ENCODE data around the gene CTSZ.

Gene CTSZ

DNA sequence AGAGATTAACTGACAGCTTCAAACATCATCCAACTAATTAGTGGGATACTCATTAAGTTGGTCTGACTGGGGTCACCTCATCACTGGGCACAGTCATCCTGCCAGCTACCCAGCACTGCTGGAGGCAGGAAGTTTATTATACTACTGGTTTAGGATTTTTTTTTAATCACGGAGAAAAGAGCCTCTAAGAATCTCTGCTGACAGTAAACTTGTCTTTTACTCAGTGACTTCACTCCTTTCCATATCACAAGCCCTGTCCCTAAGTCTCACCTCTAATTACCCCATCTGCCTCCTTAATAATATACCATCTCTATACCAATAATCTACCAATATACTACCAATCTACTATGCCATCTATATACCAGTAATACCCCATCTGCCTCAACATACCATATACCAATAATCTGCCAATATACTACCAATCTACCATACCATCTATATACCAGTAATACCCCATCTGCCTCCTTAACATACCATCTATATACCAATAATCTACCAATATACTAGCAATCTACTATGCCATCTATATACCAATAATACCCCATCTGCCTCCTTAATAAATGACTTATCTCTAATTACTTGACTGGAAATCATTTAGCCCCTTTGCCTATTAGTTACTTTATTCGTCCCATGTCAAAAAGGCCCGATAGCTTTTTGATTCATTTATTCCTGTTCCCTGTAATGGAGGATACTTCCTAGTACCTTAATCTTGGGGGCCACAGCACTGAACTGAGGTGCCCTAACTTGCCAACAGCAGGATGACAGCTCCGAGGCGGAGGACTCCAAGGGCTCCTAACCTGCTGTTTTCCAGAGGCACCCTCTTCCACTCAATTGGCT, 20.1 kb upstream of the CTSZ start:
- peak overlapping the region; percentile 12 for H3K4me3 ChIP-seq (ENCODE audit: low read depth, low read length)
- TF ChIP-seq, protein P1, sequence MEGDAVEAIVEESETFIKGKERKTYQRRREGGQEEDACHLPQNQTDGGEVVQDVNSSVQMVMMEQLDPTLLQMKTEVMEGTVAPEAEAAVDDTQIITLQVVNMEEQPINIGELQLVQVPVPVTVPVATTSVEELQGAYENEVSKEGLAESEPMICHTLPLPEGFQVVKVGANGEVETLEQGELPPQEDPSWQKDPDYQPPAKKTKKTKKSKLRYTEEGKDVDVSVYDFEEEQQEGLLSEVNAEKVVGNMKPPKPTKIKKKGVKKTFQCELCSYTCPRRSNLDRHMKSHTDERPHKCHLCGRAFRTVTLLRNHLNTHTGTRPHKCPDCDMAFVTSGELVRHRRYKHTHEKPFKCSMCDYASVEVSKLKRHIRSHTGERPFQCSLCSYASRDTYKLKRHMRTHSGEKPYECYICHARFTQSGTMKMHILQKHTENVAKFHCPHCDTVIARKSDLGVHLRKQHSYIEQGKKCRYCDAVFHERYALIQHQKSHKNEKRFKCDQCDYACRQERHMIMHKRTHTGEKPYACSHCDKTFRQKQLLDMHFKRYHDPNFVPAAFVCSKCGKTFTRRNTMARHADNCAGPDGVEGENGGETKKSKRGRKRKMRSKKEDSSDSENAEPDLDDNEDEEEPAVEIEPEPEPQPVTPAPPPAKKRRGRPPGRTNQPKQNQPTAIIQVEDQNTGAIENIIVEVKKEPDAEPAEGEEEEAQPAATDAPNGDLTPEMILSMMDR (IDR thresholded peaks at IDR 0.05; ENCODE audit: low read depth, low read length, missing control alignments) = no peak
- DNase-seq (ENCODE audit: low read depth) = no peak
- in situ Hi-C loops (cut with HindIII; ENCODE audit: low sequenced_read_pairs) = no loop called here

GRCh38 chr20:59025511-59025910, 18.5 kb upstream of the CTSZ start:
- H3K4me3 ChIP-seq (ENCODE audit: low read depth, low read length) = no peak overlapping the region
- in situ Hi-C loops (cut with HindIII; ENCODE audit: low sequenced_read_pairs) = no loop called here
- no peak for DNase-seq (ENCODE audit: low read depth)
- TF ChIP-seq, protein P1 (IDR thresholded peaks at IDR 0.05; ENCODE audit: low read depth, low read length, missing control alignments) = no peak

DNA sequence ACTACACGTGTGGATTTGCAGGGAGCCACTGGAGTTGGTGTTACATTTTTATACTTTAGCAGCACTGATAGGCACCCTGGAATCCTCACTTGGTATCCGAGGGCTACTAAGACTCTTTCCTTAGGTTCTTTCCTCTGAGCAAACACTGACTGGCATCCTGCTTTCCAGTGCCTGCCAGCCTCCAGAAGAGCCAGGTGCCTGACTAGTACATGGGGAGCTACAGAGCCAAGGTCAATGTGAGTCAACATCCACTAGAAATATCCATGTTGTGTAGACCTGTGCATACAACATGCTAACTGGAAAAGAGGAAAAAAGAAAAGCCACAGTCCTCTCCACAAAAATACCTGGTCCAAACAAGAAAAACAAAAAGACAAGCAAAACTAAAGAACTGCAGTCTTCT, 18.0 kb upstream of the CTSZ start:
- no peak overlapping the region for H3K4me3 ChIP-seq (ENCODE audit: low read depth, low read length)
- TF ChIP-seq, protein P1 (IDR thresholded peaks at IDR 0.05; ENCODE audit: low read depth, low read length, missing control alignments) = no peak
- in situ Hi-C loops (cut with HindIII; ENCODE audit: low sequenced_read_pairs) = no loop called here

DNA sequence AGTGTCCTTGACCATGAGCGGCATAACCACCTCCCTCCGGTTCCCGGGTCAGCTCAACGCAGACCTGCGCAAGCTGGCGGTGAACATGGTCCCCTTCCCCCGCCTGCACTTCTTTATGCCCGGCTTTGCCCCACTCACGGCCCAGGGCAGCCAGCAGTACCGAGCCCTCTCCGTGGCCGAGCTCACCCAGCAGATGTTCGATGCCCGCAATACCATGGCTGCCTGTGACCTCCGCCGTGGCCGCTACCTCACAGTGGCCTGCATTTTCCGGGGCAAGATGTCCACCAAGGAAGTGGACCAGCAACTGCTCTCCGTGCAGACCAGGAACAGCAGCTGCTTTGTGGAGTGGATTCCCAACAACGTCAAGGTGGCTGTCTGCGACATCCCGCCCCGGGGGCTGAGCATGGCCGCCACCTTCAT, 17.1 kb upstream of the CTSZ start:
- in situ Hi-C loops (cut with HindIII; ENCODE audit: low sequenced_read_pairs) = no loop called here
- no peak for DNase-seq (ENCODE audit: low read depth)
- TF ChIP-seq, protein P1 (IDR thresholded peaks at IDR 0.05; ENCODE audit: low read depth, low read length, missing control alignments) = no peak

More for the DNA sequence above, 18.0 kb upstream of the CTSZ start:
- DNase-seq (ENCODE audit: low read depth) = no peak

GRCh38 chr20:59023616-59024015, 16.6 kb upstream of the CTSZ start:
- no peak for DNase-seq (ENCODE audit: low read depth)
- in situ Hi-C loops (cut with HindIII; ENCODE audit: low sequenced_read_pairs) = no loop called here
- TF ChIP-seq, protein P1 (IDR thresholded peaks at IDR 0.05; ENCODE audit: low read depth, low read length, missing control alignments) = no peak
- H3K4me3 ChIP-seq (ENCODE audit: low read depth, low read length) = no peak overlapping the region

More for the DNA sequence above, 17.1 kb upstream of the CTSZ start:
- H3K4me3 ChIP-seq (ENCODE audit: low read depth, low read length) = no peak overlapping the region

DNA sequence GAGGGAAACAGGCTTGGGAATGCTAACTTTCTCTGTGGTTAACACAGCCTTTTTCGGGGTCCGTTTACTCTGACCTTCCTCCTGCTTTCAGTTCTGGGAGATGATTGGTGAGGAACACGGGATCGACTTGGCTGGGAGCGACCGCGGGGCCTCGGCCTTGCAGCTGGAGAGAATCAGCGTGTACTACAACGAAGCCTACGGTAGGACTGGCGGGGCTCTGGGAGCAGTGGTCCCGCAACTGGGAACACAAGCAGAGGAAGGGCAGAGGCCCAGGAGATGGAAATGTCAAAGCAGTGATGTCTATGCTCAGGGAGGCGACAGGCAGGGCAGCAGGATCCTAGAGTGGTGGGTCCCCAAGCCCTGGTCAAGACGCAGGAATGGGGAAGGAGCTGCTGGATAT, 15.7 kb upstream of the CTSZ start:
- no peak overlapping the region for H3K4me3 ChIP-seq (ENCODE audit: low read depth, low read length)
- TF ChIP-seq, protein P1 (IDR thresholded peaks at IDR 0.05; ENCODE audit: low read depth, low read length, missing control alignments) = no peak
- DNase-seq (ENCODE audit: low read depth) = no peak
- in situ Hi-C loops (cut with HindIII; ENCODE audit: low sequenced_read_pairs) = no loop called here
